CD4-positive, alpha-beta T cell treated with Interleukin-15 for 1 hour (primary cell): ENCODE measurements around the gene LCNL1.

Experiments
- DNase-seq: peaks from one replicate; pipeline ENCODE4 v3.0.0-alpha.2; 2020

The LCNL1 gene

DNA sequence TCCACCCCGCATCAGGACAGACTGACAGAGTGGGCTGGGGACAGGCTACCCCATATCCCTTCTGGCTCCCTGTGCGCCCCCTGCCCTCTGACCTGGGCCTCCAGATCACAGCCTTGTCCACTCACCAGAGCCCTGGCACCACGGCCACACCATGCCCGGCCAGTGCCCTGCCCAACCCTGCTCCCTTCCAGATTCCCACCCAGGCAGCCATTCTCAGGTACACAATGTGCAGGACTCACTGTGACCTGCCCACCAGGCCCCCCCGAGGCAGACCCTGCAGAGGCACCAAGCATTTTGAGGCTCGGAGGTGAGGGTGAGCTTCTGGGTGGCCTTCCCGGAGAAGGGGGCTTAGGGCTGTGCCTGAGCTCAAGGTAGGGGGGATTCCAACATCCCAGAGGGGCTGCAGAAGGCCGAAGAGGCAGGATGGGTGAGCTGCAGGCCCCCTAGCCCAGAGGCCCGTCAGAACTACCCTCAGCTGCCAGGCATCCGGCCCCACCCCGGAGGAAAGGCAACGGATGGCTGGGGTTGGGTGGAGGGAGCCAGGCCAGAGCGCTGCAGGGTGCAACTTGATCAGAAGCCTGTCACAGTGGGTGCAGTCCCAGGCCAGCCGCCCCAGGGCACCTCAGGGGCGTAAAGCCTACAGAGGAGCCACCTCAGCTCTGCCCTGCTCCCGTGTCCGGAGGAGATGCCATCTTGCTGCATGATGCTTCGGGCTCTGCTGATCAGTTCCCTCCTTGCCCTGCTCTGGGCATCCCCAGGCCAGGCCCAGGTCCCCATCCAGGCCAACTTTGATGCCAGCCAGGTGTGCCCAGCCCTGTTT lies at the start of gene LCNL1:
Gene LCNL1 (plus strand): TSS at position 762 of the 820 bp plus-strand sequence. CDS start 594 bp downstream, outside the sequence.
- no peak for DNase-seq

- no peak for DNase-seq
Observed at GRCh38 chr9:136934277-136934676, 48.5 kb upstream of the LCNL1 start.

DNA sequence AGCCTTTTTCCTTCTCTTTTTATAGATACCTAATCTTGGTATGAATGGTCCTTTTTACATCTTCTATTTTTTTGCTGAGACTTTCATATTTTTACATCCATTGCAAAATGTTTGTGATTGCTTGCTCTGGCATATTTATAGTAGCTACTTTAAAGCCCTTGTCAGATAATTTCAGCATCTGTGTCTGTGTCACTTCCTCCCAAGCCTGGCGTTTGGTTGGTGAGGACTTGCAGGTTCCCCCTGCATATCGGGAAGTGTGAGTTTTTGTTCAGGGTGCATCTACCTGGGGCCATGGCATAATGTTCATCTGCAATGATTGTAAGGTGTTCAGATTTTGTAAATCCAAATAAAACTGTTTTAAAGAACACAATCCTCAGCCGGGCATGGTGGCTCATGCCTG lies 47.1 kb upstream of the LCNL1 start:
- DNase-seq = no peak

- no peak for DNase-seq
Observed at GRCh38 chr9:136936645-136937170, 46.1 kb upstream of the LCNL1 start.

DNA sequence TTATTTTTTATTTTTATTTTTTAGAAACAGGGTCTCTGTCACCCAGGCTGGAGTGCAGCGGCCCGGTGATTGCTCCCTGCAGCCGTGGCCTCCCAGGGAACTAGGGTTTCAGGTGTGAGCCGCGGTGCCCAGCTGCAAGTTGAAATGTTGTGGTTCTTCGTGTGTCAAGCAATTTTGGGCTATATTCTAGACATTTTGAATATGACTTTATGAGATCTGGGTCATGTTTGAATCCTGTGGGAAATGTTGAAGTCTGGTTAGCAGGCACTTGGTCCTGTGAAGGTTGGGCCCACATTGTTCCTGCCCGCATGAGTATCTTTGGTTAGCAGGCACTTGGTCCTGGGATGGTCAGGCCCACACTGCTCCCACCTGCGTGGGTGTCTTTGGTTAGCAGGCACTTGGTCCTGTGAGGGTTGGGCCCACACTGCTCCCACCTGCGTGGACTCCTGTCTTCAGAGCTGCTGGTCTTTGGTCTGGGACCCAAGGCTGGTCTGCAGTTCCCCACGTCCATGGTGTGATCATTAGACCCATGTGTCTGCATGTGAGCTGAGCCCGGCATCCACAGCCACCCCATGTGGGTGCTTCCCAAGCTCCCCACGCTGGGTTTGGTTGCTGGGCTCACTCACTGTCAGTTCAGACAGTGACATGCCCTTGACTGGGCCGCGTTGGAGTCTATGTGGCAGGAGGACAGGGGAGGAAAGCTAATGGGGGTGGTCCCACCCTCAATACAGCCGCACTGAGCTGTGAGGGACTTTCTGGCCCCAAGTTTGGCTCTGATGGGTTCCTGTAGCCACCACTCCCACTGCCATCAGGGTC lies 45.4 kb upstream of the LCNL1 start:
- no peak for DNase-seq

DNA sequence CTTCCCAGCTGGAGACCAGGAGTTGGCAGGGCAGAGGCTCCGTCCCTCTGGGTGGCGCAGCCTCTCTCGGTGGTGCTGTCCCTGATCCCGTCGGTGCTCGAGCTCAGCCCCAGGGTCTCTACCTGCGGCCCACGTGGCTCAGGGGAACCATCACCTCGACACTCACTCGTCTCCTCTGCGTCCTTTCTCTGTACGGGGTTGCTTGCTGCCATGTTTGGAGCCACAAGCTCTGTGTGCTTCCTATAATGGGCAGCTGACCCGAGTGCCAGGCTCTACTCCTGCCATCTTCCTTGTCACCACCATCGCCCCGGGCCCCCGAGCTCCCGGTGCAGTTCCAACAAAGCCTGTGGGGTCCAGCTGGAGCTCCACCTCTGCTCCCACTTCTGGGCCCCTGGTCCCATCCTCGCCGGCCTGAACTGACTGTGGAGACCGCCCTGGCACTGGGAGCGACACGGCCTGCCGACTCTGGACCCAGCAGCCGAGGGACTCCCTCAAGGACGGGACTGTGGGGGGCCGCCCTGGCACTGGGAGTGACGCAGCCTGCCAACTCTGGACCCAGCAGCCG lies 43.3 kb upstream of the LCNL1 start:
- no peak for DNase-seq

DNA sequence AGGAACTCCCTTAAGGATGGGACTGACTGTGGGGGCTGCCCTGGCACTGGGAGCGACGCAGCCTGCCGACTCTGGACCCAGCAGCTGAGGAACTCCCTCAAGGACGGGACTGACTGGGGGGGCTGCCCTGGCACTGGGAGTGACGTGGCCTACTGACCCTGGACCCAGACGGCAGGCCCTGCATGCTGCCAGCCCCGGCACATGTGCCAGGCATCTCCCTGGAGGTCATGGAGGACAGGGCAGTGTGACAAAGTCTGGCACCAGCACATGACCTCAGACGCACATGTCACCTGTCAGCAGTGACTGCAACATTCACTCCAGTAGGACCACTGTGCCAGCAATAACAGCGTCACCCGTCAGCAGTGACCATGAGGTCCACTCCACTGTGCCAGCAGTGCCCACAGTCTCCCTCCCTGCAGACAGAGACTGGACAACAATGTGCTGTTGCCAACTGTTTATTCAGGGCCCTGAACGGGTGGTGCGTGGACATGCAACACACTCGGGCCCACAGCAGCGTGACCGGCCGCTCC lies 42.7 kb upstream of the LCNL1 start:
- DNase-seq = no peak

- no peak for DNase-seq
Observed at GRCh38 chr9:136940526-136941230, 42.1 kb upstream of the LCNL1 start.

DNA sequence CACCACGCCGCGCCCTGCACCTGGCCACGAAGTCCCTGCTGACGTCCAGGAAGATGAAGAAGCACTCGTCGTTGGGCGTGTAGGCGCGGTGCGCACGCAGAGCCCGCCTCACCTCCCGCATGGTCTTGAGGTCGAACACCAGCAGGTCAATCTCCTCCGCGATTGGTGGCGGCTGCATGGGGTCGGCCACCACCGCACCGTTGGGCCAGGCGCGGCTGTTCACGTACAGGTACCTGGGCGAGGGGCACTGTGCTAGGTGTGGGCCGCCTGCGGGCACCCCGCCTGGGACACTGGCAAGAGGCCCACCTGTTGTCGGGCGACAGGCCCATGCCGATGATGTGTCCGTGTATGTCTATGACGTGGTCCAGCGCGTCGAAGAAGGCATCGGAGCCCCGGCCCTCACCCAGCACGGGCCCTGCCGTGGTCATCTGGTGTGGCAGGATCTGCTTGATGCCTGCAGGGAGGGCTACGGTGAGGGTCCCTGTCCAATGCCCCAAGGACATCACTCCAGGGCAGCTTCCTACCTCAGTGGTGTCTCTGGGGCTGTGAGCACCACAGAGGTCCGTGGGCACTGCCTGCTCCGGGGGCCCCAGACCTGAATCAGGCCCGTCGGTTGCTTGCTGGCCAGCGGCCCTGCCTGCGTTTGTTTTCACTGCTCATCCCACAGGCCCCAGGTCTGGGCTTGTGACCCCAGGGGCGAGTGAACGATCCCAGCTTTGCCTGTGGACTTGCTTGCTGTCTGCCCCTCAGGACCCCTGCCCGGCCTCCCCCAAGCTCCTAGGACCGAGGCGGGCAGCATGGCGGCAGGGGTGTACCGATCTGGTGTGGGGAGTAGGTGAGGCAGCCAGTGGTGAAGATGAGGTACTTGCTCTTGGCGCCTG lies 41.3 kb upstream of the LCNL1 start:
- DNase-seq = no peak

DNA sequence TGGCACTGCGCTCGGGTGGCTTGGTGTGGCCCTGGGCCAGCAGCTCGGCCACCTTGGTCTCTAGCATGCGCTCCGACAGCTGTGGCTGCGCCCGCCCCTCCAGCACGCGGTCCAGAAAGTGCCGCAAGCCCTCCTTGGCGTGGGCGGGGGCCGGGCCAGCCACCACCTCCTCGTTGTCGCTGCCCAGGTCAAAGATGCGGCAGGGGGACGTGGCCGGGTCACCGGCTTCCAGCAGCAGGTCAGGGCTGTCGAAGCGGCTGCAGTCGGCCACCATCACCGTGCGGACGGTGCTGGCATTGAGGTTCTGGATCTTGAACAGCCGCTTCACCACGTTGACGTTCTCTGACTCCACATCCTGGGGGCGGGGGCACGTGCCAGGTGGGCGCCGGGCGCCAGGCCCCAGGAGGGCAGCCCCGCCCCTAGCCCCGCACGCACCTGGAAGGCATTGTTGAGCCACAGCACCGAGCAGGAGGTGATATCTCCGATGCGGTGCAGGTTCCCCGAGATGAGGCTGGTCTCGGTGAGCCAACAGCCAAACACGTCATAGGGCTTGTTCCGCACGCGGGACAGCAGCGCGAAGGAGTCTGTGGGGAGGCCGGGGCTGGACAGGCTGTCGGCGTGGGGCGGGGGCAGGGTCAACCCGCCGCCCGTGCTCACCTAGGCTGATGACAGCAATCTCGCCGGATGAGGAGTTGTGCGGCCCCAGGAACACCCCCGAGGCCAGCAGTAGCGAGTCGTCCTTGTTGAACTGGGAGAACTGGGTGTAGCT lies 40.5 kb upstream of the LCNL1 start:
- DNase-seq = no peak

- no peak for DNase-seq
Observed at GRCh38 chr9:136942881-136943230, 39.9 kb upstream of the LCNL1 start.

DNA sequence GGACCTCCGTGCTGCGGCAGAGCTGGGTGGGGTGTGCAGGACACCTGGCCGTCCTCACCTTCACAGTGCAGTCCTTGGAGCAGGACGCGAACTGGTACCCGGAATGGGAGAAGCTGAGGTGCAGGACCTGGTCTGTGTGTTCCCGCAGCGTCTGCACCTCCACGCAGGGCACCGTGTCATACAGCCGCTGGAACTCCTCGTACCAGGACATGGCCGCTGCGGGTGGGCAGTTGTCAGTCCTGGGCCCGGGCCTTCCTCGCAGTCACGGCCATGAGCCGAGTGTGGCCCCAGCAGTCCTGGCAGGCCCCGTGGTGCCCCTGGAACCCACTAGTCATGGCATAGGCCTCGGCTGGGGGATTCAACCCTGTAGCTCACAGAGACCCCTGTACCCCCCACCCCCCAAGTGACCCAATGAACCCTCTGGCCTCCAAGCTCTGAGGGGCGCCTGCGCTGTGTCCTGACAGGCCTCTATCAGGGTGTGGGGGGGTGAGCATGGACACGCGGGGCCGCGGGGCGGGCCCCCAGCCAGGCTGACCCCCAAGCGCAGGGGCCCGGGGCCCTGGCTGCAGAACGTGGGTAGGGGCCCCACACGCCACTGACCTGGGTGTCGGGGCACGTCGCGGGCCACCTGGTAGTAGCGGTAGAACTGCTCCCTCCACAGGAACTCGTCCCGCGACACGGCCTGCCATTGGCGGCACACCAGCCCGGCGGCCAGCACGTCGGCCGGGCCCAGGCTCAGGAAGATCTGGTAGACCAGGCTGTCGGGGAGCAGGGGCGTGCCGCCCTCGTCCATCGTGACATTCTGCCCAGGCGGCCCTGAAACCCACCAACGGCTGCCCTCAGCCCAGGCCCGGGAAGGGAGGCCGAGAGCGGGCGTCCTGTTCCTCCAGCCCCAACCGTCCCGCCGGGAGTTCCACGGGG lies 39.2 kb upstream of the LCNL1 start:
- no peak for DNase-seq

GRCh38 chr9:136944212-136944518 lies 38.6 kb upstream of the LCNL1 start:
- DNase-seq = no peak

GRCh38 chr9:136944519-136945332 lies 38.1 kb upstream of the LCNL1 start, which contains the start of the genes C8G and FBXW5:
C8G (plus strand) TSS chr9:136945243; CDS start chr9:136945321, 78 bp downstream.
FBXW5 (minus strand) TSS chr9:136944738; CDS start chr9:136944083, 655 bp downstream.
- peak; percentile 94 for DNase-seq

GRCh38 chr9:136945333-136946227 lies 37.2 kb upstream of the LCNL1 start:
- DNase-seq = no peak

DNA sequence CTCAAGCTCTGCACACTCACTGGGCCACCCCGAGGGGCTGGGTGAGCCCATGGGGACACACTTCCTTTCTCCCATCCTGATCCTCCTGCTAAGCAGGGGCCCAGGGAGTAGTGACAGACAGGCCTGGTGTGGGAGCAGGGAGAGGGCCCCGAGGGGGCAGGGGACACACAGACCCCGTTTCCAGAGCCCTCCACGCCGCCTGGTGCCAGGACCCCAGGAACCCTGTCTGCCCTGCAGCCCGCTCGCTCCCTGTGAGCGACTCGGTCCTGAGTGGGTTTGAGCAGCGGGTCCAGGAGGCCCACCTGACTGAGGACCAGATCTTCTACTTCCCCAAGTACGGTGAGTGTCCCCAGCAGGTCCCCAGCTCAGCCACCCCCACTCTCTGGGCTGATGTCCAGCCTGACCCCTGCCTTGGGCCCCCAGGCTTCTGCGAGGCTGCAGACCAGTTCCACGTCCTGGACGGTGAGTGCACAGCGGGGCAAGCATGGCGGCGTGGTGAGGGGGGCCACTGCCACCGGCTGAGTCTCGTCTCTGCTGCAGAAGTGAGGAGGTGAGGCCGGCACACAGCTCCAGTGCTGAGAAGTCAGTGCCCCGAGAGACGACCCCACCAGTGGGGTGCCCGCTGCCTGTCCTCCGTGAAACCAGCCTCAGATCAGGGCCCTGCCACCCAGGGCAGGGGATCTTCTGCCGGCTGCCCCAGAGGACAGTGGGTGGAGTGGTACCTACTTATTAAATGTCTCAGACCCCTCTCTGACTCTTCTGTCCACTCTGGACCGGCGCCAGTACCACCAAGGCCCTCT lies 36.4 kb upstream of the LCNL1 start:
- DNase-seq = no peak
